GM12891 (cell line): Measurements from ENCODE around the gene RPUSD1.
"Not testable (repeated sequence)": the region's sequence is repeated elsewhere in the genome, so short reads cannot be mapped to it uniquely, and the experiment has no call there.

Experiments used
- DNase-seq: peaks from one replicate; pipeline ENCODE4 v3.0.0; 2011; ENCODE audit warnings: low spot score; ENCODE audit not compliant: insufficient read length
- FAIRE-seq: peaks from 2 replicates; lab custom pipeline; 2011; peaks lifted over from hg19 to GRCh38; lab: Jason Lieb, UNC
- PAX5 ChIP-seq: IDR thresholded peaks from 2 replicates; pipeline ENCODE4 v1.6.1; 2011; ENCODE audit warnings: low read length, moderate library complexity, mild to moderate bottlenecking; ENCODE audit not compliant: insufficient read depth, severe bottlenecking
- POLR2A ChIP-seq: IDR thresholded peaks from 2 replicates; pipeline ENCODE4 v1.6.1; 2011; ENCODE audit warnings: low read depth, low read length, control low read depth
- POLR2AphosphoS5 ChIP-seq: IDR thresholded peaks from 2 replicates; pipeline ENCODE4 v1.6.1; 2011; ENCODE audit warnings: low read depth, low read length, control low read depth
- POU2F2 ChIP-seq: IDR thresholded peaks from 2 replicates; pipeline ENCODE4 v1.6.1; 2011; ENCODE audit warnings: low read depth, mild to moderate bottlenecking, control low read depth, low read length, moderate library complexity
- SPI1 ChIP-seq: IDR thresholded peaks from 2 replicates; pipeline ENCODE4 v1.6.1; 2011; ENCODE audit warnings: low read depth, low read length, control low read depth
- TAF1 ChIP-seq: IDR thresholded peaks from 2 replicates; pipeline ENCODE4 v1.6.1; 2011; ENCODE audit warnings: low read depth, low read length, control low read depth

RPUSD1 gene

DNA sequence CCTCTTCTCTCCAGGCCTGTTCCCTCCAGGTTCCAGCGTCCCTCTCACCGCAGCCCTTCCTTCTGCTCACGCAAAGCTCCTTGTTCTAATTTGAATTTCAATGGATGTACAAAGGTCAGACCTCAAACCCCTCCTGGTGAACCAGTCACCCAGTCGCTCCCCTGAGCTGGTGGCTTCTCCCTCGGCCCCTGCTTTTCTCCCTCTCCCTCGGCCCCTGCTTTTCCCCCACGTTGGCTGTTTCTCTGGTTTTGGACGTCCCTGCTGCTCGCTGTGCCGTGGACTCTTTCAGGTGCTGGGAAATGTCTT, 36.2 kb downstream of the RPUSD1 start:
- no peak for FAIRE-seq
- no peak for DNase-seq
- TF ChIP-seq TAF1 (no peak), POLR2AphosphoS5 (no peak), SPI1 (no peak), POU2F2 (no peak), POLR2A (no peak), PAX5 (no peak)

DNA sequence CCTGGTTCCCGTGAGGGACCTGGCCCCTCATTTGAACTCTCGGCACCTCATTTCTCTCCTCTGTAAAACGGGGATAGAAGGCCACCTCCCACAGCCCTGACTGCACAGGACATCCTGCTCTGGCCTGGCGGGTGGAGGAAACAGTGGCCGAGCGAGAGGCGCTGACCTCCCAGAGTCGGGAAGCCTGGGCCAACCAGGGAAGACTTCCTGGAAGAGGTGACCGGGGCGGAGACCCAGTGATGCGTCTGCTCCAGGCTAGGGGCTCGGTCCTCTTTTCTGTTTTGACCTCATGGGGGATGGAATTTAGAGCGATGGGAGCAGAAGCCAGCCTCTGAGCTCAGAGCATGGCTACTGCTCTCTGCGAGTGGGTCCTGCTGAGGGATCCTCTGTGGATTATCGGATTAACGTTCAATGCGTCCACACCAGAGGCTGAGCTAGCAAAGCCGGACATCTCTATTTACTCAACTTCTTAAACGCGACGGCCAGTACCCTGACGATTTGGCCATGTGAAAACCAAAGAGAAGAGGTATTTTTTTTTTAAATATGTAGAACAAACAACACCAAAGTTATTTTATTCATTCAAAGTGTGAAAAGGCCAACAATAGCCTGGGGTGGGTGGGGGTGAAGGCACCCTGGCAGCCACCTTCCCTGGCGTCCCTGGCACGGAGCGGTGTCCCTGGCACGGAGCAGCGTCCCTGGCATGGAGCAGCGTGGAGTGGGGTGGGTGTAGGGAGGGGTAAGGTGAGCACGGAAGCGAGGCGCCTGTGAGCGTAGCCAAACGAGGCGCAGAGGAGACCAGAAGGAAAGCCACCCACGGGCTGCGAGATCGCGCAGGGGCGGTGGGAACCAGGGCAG, 36.8 kb downstream of the RPUSD1 start:
- FAIRE-seq (no peak), DNase-seq (no peak)
- TF ChIP-seq POU2F2 (no peak), TAF1 (no peak), POLR2AphosphoS5 (no peak), SPI1 (no peak), PAX5 (no peak), POLR2A (no peak)

DNA sequence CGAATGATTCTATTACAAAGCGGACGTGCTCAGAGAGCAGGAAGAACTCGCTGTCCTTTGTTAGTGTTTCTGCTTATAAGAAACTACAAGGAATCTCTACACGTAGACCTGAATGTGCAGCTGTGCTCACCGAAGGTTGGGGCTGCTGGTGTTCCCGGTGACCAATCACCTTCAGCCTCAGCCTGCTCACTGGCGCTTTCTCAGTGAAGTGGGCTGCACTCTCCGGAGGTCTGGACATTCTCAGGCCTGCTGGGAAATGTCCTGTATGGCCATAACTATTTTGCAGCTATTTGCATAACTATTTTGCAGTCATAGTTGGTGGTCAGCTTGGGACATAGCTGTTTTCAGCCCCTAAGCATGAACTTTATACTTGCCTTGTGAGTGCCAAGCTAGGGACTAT, 37.7 kb downstream of the RPUSD1 start:
- TF ChIP-seq TAF1: no peak
- no peak for TF ChIP-seq SPI1
- TF ChIP-seq POLR2AphosphoS5: no peak
- TF ChIP-seq POU2F2: no peak
- no peak for TF ChIP-seq POLR2A
- no peak for TF ChIP-seq PAX5
- DNase-seq (no peak), FAIRE-seq (no peak)

DNA sequence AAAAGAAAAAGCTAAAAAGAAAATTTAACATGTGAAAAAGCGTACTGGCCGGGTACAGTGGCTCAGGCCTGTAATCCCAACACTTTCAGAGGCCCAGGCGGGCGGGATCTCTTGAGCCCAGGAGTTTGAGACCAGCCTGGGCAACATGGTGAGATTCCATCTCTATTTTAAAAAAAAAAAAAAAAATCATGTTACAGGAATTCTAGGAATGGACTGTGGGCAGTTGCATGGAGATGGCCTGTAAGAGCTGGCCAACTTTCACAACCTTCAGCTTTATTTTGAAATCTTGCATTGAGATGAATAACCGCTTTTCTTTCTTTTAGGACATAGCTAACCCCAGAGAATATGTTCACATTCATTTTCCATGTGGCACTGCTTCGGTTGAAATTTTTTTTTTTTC, 39.2 kb downstream of the RPUSD1 start:
- no peak for DNase-seq
- no peak for FAIRE-seq
- TF ChIP-seq SPI1: no peak
- no peak for TF ChIP-seq POU2F2
- TF ChIP-seq TAF1: no peak
- no peak for TF ChIP-seq POLR2A
- no peak for TF ChIP-seq POLR2AphosphoS5
- no peak for TF ChIP-seq PAX5

DNA sequence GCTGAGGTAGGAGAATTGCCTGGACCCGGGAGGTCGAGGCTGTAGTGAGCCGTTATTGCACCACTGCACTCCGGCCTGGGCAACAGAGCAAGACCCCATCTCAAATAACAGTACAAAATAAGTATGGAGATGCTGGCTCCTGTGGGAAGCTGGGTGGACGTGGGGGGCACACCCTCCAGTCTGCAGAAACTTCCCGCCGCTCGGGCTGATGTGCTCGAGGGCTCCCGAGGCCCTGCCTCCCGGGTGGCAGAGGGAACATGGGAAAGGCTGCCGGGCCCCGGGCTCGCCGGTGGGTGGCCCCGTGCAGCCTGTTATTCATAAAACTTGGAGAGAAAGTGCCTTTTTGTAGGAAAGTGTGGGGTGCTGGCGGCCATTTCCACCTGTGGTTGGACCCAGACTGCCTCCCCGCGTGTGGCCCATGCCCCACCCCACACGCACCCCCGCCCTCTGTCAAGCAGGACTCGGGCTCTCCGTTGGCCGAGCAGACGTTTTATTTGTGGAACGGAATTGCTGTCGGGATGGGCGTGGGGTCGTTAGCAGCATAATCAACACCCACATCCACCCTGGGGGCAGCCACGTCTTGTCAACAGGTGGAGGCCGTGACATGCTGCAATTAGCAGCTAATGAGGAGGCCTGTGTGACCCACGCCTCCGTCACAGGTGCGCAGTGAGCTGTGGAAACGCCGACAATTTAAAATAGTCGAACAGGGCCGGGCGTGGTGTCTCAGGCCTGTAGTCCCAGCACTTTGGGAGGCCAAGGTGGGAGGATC, 40.0 kb downstream of the RPUSD1 start:
- no peak for DNase-seq
- TF ChIP-seq TAF1 (no peak), PAX5 (no peak), SPI1 (no peak), POLR2AphosphoS5 (no peak), POLR2A (no peak), POU2F2 (no peak)
- no peak for FAIRE-seq

DNA sequence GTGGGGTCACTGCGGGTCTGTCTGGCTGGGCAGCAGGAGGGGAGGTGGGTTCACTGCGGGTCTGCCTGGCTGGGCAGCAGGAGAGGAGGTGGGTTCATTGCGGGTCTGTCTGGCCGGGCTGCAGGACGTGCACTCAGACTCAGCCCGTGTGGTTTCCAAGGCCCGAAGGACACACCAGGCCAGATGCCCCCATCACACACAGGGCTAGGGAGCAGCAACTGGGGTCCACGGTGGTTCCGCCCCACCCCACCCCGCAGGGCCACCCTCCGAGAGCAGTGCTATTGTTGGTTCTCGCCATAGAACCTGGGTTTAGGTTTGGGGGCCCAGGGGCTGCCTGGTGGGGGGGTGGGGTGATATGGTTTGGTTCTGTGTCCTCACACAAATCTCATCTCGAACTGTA, 41.5 kb downstream of the RPUSD1 start:
- no peak for FAIRE-seq
- DNase-seq: no peak
- TF ChIP-seq TAF1 (no peak), SPI1 (no peak), PAX5 (no peak), POU2F2 (no peak), POLR2AphosphoS5 (no peak), POLR2A (no peak)

DNA sequence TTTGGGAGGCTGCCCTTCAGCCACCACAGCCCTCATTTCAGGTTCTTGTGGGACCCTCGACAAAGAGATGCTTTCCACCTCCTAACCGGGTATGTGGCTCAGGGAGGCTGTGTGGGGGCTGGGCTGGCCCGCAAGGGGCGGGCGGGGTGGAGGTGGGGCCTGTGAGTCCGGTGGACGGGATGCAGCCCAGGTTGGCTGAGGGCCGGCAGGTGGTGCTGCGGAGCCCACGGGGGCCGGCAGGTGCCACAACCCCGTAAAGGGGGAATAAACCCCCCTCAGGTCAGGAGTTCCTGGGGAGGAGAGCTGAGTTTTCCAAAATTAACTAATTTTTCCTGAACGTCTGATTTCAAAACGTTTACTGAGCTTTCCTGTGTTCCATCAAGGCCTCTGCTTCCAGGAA, 42.4 kb downstream of the RPUSD1 start:
- DNase-seq (peak; percentile 75), FAIRE-seq (no peak)
- no peak for TF ChIP-seq TAF1
- TF ChIP-seq SPI1: no peak
- no peak for TF ChIP-seq POLR2A
- no peak for TF ChIP-seq POU2F2
- TF ChIP-seq PAX5: no peak
- TF ChIP-seq POLR2AphosphoS5: no peak

DNA sequence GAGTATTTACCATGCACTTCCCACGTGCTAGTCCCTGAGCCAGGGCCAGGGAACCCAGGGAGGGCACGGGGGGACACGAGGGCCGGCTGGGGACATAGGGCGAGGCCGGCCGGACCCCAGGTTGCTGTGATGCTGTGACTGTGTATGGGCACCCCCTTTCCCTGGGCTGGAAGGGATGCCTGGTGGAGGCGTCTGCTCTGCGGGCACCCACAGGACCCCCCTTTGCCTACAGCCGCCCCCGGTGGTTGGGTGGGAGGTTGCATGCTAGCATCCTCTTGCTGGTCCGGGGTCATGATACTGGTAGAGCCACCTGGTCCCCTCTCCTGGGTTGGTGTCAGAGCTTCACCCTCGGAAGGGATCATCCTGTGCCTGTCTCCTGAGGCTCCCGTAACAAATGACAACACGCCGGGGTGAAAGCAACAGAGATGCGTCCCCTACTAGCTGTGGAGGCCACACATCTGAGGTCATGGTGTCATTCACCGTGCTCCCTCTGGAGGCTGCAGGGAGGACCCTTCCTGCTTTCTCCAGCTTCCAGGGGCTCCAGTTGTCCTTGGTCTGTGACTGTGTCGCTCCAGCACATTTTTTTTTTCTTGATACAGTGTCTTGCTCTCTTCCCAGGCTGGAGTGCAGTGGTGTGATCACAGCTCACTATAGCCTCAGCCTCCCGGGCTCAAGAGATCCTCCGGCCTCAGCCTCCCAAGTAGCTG, 44.2 kb downstream of the RPUSD1 start:
- no peak for TF ChIP-seq POLR2AphosphoS5
- TF ChIP-seq POLR2A: no peak
- no peak for TF ChIP-seq SPI1
- TF ChIP-seq TAF1: no peak
- TF ChIP-seq POU2F2: no peak
- TF ChIP-seq PAX5: no peak
- FAIRE-seq: no peak
- no peak for DNase-seq

DNA sequence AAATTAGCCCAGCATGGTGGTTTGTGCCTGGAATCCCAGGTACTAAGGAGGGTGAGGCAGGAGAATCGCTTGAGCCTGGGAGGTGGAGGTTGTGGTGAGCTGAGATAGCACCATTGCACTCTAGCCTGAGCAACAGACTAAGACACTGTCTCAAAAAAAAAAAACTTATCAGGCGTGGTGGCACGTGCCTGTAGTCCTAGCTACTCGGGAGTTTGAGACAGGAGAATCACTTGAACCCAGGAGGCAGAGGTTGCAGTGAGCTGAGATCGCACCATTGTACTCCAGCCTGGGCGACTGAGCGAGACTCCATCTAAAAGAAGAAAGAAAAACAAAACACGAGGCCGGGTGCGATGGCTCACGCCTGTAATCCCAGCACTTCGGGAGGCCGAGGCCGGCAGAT, 45.3 kb downstream of the RPUSD1 start:
- not testable (repeated sequence) for FAIRE-seq, DNase-seq
